Tibial nerve (tissue), 3 donors: ENCODE results near the gene SLIT3.
A peak's percentile ranks its signal among the peaks of the same experiment; 100 is the strongest.

Experiments used
- CTCF ChIP-seq, 5 experiments: fragments of 200-600 bp in 3 of 5; fragments of 450-650 bp in 2 of 5; sonication (generic) in 3 of 5; IDR thresholded peaks; one replicate each; pipeline ENCODE4 v1.5.1; 2016 to 2019; ENCODE audit warnings: antibody characterized with exemption in 5 of 5, mild to moderate bottlenecking in 3 of 5, moderate library complexity in 2 of 5
- POLR2A ChIP-seq, 2 donors: fragments of 450-650 bp; IDR thresholded peaks; one replicate each; pipeline ENCODE4 v1.6.1; 2017; ENCODE audit warnings: antibody characterized with exemption in 2 of 2, mild to moderate bottlenecking in 2 of 2, moderate library complexity in 2 of 2

DNA sequence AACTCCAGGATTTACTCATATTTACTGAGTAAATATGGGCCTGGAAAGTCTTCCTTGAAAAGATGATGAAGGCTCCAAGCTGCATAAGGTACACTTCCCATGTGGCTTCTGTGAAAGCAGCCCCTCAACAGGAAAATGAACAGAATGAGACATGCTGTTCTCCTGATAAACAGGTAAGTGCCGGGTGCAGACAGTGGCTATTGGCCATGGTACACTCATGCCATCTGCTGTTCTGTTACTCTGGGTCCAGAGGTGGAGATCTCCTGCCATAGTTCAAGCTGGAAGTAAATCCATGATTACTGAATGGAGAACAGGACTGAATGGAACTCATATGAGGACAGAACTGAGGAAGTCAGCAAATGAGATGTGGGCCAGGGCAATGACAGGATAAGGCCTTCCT lies 103.6 kb downstream of the SLIT3 start:
- TF ChIP-seq CTCF (IDR thresholded peaks at IDR 0.05), result peak in 1 of 5 experiments; percentile 53
- no peak for TF ChIP-seq POLR2A (IDR thresholded peaks at IDR 0.05)
